ENCODE measurements around the gene POU2F1. TPM values are rescaled to one million over a fixed set of nuclear protein-coding genes. Genes with fewer than 3 reads are reported as not detected.
A peak's percentile ranks its signal among the peaks of the same experiment; 100 is the strongest.

The POU2F1 gene
- total RNA-seq, 1 donor from 2014 or later: 3.9 TPM

DNA sequence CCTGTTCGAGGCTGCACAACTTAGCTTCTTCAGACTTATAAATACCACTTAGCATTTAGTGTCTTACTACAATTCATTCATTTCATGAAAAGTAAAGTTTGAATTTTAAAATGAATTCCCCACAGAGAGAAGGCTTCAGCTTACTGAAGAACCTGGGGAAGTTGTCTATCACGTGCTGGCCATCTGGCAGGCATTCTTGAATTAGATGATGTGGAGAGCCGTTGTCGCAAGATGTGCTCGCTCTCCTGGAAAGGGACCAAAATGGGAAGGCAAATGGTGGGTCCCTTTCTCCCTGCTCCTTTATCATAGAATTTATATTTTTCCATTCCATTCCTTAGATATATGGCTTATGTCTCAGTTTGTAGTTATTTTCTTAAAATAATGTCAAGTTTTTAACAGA is 207.2 kb downstream of the POU2F1 start:
- FAIRE-seq: no peak

GRCh38 chr1:167428395-167428794 is 207.7 kb downstream of the POU2F1 start:
- no peak for TF ChIP-seq CTCF (IDR thresholded peaks at IDR 0.05; ENCODE audit: insufficient read depth, low read length, severe bottlenecking)
- Histone ChIP-seq H3K4me3 (ENCODE audit: low read depth, low read length) (no peak overlapping the region), H3K27me3 (ENCODE audit: control insufficient read depth, insufficient read depth, low read length) (no peaks in the 10 kb centered on the region), H3K36me3 (ENCODE audit: control insufficient read depth, insufficient read depth, low read length) (no peaks in the 10 kb centered on the region)
- FAIRE-seq (no peak), DNase-seq (ENCODE audit: low read depth) (peak; percentile 28)

More for the DNA sequence above, 207.2 kb downstream of the POU2F1 start:
- no peak for DNase-seq (ENCODE audit: low read depth)
- Histone ChIP-seq H3K36me3 (ENCODE audit: control insufficient read depth, insufficient read depth, low read length) (no peaks in the 10 kb centered on the region), H3K27me3 (ENCODE audit: control insufficient read depth, insufficient read depth, low read length) (no peaks in the 10 kb centered on the region), H3K4me3 (ENCODE audit: low read depth, low read length) (no peak overlapping the region)
- no peak for TF ChIP-seq CTCF (IDR thresholded peaks at IDR 0.05; ENCODE audit: insufficient read depth, low read length, severe bottlenecking)

- Histone ChIP-seq H3K36me3 (ENCODE audit: control insufficient read depth, insufficient read depth, low read length) (no peaks in the 10 kb centered on the region), H3K4me3 (ENCODE audit: low read depth, low read length) (no peak overlapping the region), H3K27me3 (ENCODE audit: control insufficient read depth, insufficient read depth, low read length) (no peaks in the 10 kb centered on the region)
- DNase-seq (ENCODE audit: low read depth): no peak
- TF ChIP-seq CTCF (IDR thresholded peaks at IDR 0.05; ENCODE audit: insufficient read depth, low read length, severe bottlenecking): no peak
- no peak for FAIRE-seq
Measured at GRCh38 chr1:167429612-167430011, 208.9 kb downstream of the POU2F1 start.

- H3K27me3 ChIP-seq (ENCODE audit: control insufficient read depth, insufficient read depth, low read length): no peaks in the 10 kb centered on the region
- H3K4me3 ChIP-seq (ENCODE audit: low read depth, low read length): no peak overlapping the region
- FAIRE-seq (no peak), DNase-seq (ENCODE audit: low read depth) (no peak)
- H3K36me3 ChIP-seq (ENCODE audit: control insufficient read depth, insufficient read depth, low read length): no peaks in the 10 kb centered on the region
- TF ChIP-seq CTCF (IDR thresholded peaks at IDR 0.05; ENCODE audit: insufficient read depth, low read length, severe bottlenecking): no peak
Measured at GRCh38 chr1:167430134-167430848, 209.6 kb downstream of the POU2F1 start.

DNA sequence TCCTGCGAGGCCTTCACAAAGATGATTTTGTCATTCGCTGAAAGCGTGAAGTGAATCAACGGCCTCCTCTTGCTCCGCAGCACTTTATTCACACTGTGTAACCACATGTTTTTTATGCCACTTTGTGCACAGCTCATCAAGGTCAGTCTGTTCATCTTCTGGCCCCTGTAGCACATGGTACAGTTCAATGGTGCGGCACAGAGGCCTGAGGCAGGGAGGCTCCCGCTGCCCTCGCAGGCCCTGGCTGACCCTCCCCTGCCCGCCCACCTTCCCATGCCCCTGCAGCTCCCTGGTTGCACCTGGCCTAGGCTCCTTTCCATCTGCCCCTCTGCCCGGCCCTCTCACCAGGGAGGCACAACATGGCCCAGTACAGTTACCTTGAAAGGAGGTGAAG is 210.2 kb downstream of the POU2F1 start:
- no peak for FAIRE-seq
- no peak for TF ChIP-seq CTCF (IDR thresholded peaks at IDR 0.05; ENCODE audit: insufficient read depth, low read length, severe bottlenecking)
- H3K27me3 ChIP-seq (ENCODE audit: control insufficient read depth, insufficient read depth, low read length): no peaks in the 10 kb centered on the region
- no peak overlapping the region for H3K4me3 ChIP-seq (ENCODE audit: low read depth, low read length)
- no peaks in the 10 kb centered on the region for H3K36me3 ChIP-seq (ENCODE audit: control insufficient read depth, insufficient read depth, low read length)
- no peak for DNase-seq (ENCODE audit: low read depth)

All from bronchial epithelial cell (primary cell).